OCI-LY1 (cell line): ENCODE results near the gene OVAAL.

Source experiments
- H2AFZ ChIP-seq: fragments of 200-600 bp; sonication (generic), shearing (Covaris generic); 2 replicates; pipeline ENCODE4 v1.6.0; 2014; ENCODE audit warnings: antibody characterized with exemption, mild to moderate bottlenecking, low read length
- H3F3A ChIP-seq: fragments of 200-600 bp; sonication (generic), shearing (Covaris generic); 2 replicates; pipeline ENCODE4 v1.6.0; 2014; ENCODE audit warnings: mild to moderate bottlenecking, antibody characterized with exemption, low read length, moderate library complexity; ENCODE audit not compliant: insufficient read depth
- H3K27ac ChIP-seq: fragments of 200-600 bp; sonication (generic); 2 replicates; pipeline ENCODE4 v1.5.1; 2014; ENCODE audit warnings: low read length, mixed run types, mild to moderate bottlenecking, low read depth; ENCODE audit not compliant: poor library complexity, severe bottlenecking
- H3K27me3 ChIP-seq: fragments of 200-600 bp; sonication (generic); 2 replicates; pipeline ENCODE4 v1.6.0; 2014; ENCODE audit warnings: antibody characterized with exemption, mild to moderate bottlenecking, low read length, moderate library complexity; ENCODE audit not compliant: insufficient read depth
- H3K36me3 ChIP-seq: fragments of 200-600 bp; sonication (generic); 2 replicates; pipeline ENCODE4 v1.6.1; 2014; ENCODE audit warnings: mild to moderate bottlenecking, antibody characterized with exemption, low read length, moderate library complexity, mixed read lengths; ENCODE audit not compliant: insufficient read depth
- H3K4me1 ChIP-seq: fragments of 200-600 bp; sonication (generic); 2 replicates; pipeline ENCODE4 v1.5.1; 2014; ENCODE audit warnings: mild to moderate bottlenecking, low read length, moderate library complexity; ENCODE audit not compliant: insufficient read depth, severe bottlenecking
- H3K4me2 ChIP-seq: fragments of 200-600 bp; sonication (generic), shearing (Covaris generic); 2 replicates; pipeline ENCODE4 v1.6.1; 2014; ENCODE audit warnings: low read length
- H3K4me3 ChIP-seq: fragments of 200-600 bp; sonication (generic); 2 replicates; pipeline ENCODE4 v1.5.1; 2014; ENCODE audit warnings: low read length, low read depth, mild to moderate bottlenecking, mixed read lengths; ENCODE audit not compliant: poor library complexity, severe bottlenecking
- H3K79me2 ChIP-seq: fragments of 200-600 bp; shearing (Covaris generic); 2 replicates; pipeline ENCODE4 v1.6.1; 2016; ENCODE audit warnings: mixed run types, low read length, mixed read lengths; ENCODE audit not compliant: insufficient read depth
- H3K9ac ChIP-seq: fragments of 200-600 bp; sonication (generic), shearing (Covaris generic); 2 replicates; pipeline ENCODE4 v1.6.1; 2014; ENCODE audit warnings: mild to moderate bottlenecking, low read length, mixed read lengths
- H3K9me2 ChIP-seq: fragments of 200-600 bp; sonication (generic), shearing (Covaris generic); 2 replicates; pipeline ENCODE4 v1.6.1; 2014; ENCODE audit warnings: low read depth, mild to moderate bottlenecking, low read length, mixed read lengths
- H3K9me3 ChIP-seq: fragments of 200-600 bp; shearing (Covaris generic); 2 replicates; pipeline ENCODE4 v1.6.1; 2014; ENCODE audit warnings: low read length, mixed read lengths
- H4K20me1 ChIP-seq: fragments of 200-600 bp; sonication (generic), shearing (Covaris generic); 2 replicates; pipeline ENCODE4 v1.6.0; 2016; ENCODE audit warnings: mild to moderate bottlenecking, low read length; ENCODE audit not compliant: insufficient read depth
- CTCF ChIP-seq: fragments of 200-600 bp; sonication (generic), shearing (Covaris generic); IDR thresholded peaks from 2 replicates; pipeline ENCODE4 v1.5.1; 2017; ENCODE audit warnings: mild to moderate bottlenecking, antibody characterized with exemption, low read length, moderate library complexity, mixed read lengths
- EZH2 ChIP-seq: fragments of 200-600 bp; sonication (generic), shearing (Covaris generic); IDR thresholded peaks from 2 replicates; pipeline ENCODE4 v1.8.0; 2017; ENCODE audit warnings: borderline replicate concordance, mixed run types, mild to moderate bottlenecking, antibody characterized with exemption, low read length, moderate library complexity, mixed read lengths

Gene OVAAL

GRCh38 chr1:180595966-180596365, 37.2 kb downstream of the OVAAL start:
- H3K9me3 ChIP-seq = no peaks in the 10 kb centered on the region
- no peak overlapping the region for H3K27ac ChIP-seq
- H3K79me2 ChIP-seq = no peaks in the 10 kb centered on the region
- H3K9me2 ChIP-seq = no peaks in the 10 kb centered on the region
- no peak overlapping the region for H3K9ac ChIP-seq
- no peaks in the 10 kb centered on the region for H3K27me3 ChIP-seq
- H3F3A ChIP-seq = no peaks in the 10 kb centered on the region
- H3K4me1 ChIP-seq = no peaks in the 10 kb centered on the region
- H3K36me3 ChIP-seq = no peaks in the 10 kb centered on the region
- TF ChIP-seq EZH2 (no peak), CTCF (no peak)
- H4K20me1 ChIP-seq = no peaks in the 10 kb centered on the region
- H3K4me2 ChIP-seq = no peak overlapping the region
- no peak overlapping the region for H3K4me3 ChIP-seq
- H2AFZ ChIP-seq = no peak overlapping the region

GRCh38 chr1:180597520-180597919, 38.8 kb downstream of the OVAAL start:
- Histone ChIP-seq H3K36me3 (no peaks in the 10 kb centered on the region), H3K4me2 (no peak overlapping the region), H3F3A (no peaks in the 10 kb centered on the region), H3K9ac (no peak overlapping the region), H3K4me1 (no peaks in the 10 kb centered on the region), H3K27me3 (no peaks in the 10 kb centered on the region), H3K9me2 (no peaks in the 10 kb centered on the region), H3K79me2 (no peaks in the 10 kb centered on the region), H4K20me1 (no peaks in the 10 kb centered on the region), H3K27ac (no peak overlapping the region), H2AFZ (no peak overlapping the region), H3K9me3 (no peaks in the 10 kb centered on the region), H3K4me3 (no peak overlapping the region)
- TF ChIP-seq CTCF (no peak), EZH2 (no peak)

GRCh38 chr1:180598333-180598974, 39.7 kb downstream of the OVAAL start:
- H3K27me3 ChIP-seq = no peaks in the 10 kb centered on the region
- no peak overlapping the region for H3K9ac ChIP-seq
- no peaks in the 10 kb centered on the region for H4K20me1 ChIP-seq
- H3K79me2 ChIP-seq = no peaks in the 10 kb centered on the region
- H3K4me1 ChIP-seq = no peaks in the 10 kb centered on the region
- H3K27ac ChIP-seq = no peak overlapping the region
- no peaks in the 10 kb centered on the region for H3K9me2 ChIP-seq
- no peaks in the 10 kb centered on the region for H3K9me3 ChIP-seq
- H3K36me3 ChIP-seq = no peaks in the 10 kb centered on the region
- no peak for TF ChIP-seq EZH2
- no peak for TF ChIP-seq CTCF
- no peak overlapping the region for H3K4me3 ChIP-seq
- no peak overlapping the region for H3K4me2 ChIP-seq
- H3F3A ChIP-seq = no peaks in the 10 kb centered on the region
- no peak overlapping the region for H2AFZ ChIP-seq
